Astrocyte (in vitro differentiated cells and primary cell): ENCODE data around the gene FTO.

ENCODE experiments used
- EZH2 ChIP-seq: IDR thresholded peaks from 2 replicates; pipeline ENCODE4 v1.6.1; 2012; ENCODE audit warnings: mild to moderate bottlenecking, low read length, inconsistent platforms; ENCODE audit not compliant: insufficient read depth
- TF ChIP-seq, protein P1 (sequence below): IDR thresholded peaks from 2 replicates; pipeline ENCODE4 v1.5.1; 2011; ENCODE audit warnings: low read depth, mild to moderate bottlenecking, inconsistent platforms, low read length, moderate library complexity; ENCODE audit not compliant: insufficient read depth

DNA sequence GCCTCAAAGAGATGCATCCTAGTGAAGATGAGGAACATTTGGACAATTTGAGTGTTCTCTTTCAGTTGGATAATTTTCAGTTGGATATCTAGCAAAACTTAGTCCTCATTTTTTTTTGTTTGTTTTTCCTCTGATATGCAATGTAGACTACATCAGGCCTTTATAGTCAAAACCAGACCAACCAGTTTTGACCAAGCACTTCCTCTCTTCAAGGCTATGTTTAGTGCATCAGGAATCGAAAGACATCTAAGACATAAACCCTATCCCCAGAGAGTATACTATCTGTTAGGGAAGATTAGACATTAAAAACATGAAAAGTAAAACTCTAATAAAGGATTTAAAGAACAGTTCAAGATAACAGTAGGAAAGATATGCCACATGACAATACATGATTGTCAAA lies 326.5 kb downstream of the FTO start:
- TF ChIP-seq, protein P1, sequence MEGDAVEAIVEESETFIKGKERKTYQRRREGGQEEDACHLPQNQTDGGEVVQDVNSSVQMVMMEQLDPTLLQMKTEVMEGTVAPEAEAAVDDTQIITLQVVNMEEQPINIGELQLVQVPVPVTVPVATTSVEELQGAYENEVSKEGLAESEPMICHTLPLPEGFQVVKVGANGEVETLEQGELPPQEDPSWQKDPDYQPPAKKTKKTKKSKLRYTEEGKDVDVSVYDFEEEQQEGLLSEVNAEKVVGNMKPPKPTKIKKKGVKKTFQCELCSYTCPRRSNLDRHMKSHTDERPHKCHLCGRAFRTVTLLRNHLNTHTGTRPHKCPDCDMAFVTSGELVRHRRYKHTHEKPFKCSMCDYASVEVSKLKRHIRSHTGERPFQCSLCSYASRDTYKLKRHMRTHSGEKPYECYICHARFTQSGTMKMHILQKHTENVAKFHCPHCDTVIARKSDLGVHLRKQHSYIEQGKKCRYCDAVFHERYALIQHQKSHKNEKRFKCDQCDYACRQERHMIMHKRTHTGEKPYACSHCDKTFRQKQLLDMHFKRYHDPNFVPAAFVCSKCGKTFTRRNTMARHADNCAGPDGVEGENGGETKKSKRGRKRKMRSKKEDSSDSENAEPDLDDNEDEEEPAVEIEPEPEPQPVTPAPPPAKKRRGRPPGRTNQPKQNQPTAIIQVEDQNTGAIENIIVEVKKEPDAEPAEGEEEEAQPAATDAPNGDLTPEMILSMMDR, result no peak
- no peak for TF ChIP-seq EZH2
